Neural cell (in vitro differentiated cells): ENCODE results near the gene AGRN. TPM values are rescaled to one million over a fixed set of nuclear protein-coding genes. Genes with fewer than 3 reads are reported as not detected.
A peak's percentile ranks its signal among the peaks of the same experiment; 100 is the strongest.

Experiments
- H2AFZ ChIP-seq: fragments of 200-600, 300-800 bp; sonication (generic), shearing (Covaris generic); 2 replicates; pipeline ENCODE4 v1.6.0; 2014; ENCODE audit warnings: low read depth, mild to moderate bottlenecking, antibody characterized with exemption, low read length, moderate library complexity
- H3F3A ChIP-seq: fragments of 200-600 bp; shearing (Covaris generic); 2 replicates; pipeline ENCODE4 v1.6.1; 2016; ENCODE audit warnings: mild to moderate bottlenecking, moderate library complexity, mixed read lengths, antibody characterized with exemption, low read length; ENCODE audit not compliant: insufficient read depth, poor library complexity, severe bottlenecking
- H3K27ac ChIP-seq: fragments of 200-600, 300-800 bp; sonication (generic), shearing (Covaris generic); 2 replicates; pipeline ENCODE4 v1.5.1; 2014; ENCODE audit warnings: mild to moderate bottlenecking, low read length, moderate library complexity
- H3K27me3 ChIP-seq: fragments of 300-800, 200-600 bp; sonication (generic), shearing (Covaris generic); 2 replicates; pipeline ENCODE4 v1.6.0; 2014; ENCODE audit warnings: mild to moderate bottlenecking, low read depth, low read length, moderate library complexity; ENCODE audit not compliant: insufficient read depth
- H3K36me3 ChIP-seq: fragments of 300-800, 200-600 bp; sonication (generic), shearing (Covaris generic); 2 replicates; pipeline ENCODE4 v1.5.1; 2014; ENCODE audit warnings: mild to moderate bottlenecking, antibody characterized with exemption, low read length, moderate library complexity; ENCODE audit not compliant: insufficient read depth
- H3K4me2 ChIP-seq: fragments of 300-800, 200-600 bp; sonication (generic), shearing (Covaris generic); 2 replicates; pipeline ENCODE4 v1.6.0; 2014; ENCODE audit warnings: mild to moderate bottlenecking, low read length
- H3K4me3 ChIP-seq: fragments of 300-800, 200-600 bp; sonication (generic), shearing (Covaris generic); 2 replicates; pipeline ENCODE4 v1.5.1; 2014; ENCODE audit warnings: mild to moderate bottlenecking, low read length, moderate library complexity
- H3K79me2 ChIP-seq: fragments of 200-600 bp; shearing (Covaris generic); replicated peaks from 2 replicates; pipeline ENCODE4 v1.6.0; 2014; ENCODE audit warnings: mild to moderate bottlenecking, low read length, moderate library complexity; ENCODE audit not compliant: insufficient read depth
- H3K9ac ChIP-seq: fragments of 300-800, 200-600 bp; sonication (generic), shearing (Covaris generic); 2 replicates; pipeline ENCODE4 v1.6.1; 2016; ENCODE audit warnings: mild to moderate bottlenecking, low read length, mixed read lengths
- H3K9me2 ChIP-seq: fragments of 200-600 bp; shearing (Covaris generic); 2 replicates; pipeline ENCODE4 v1.6.1; 2016; ENCODE audit warnings: mild to moderate bottlenecking, low read length, mixed read lengths; ENCODE audit not compliant: insufficient read depth
- H3K9me3 ChIP-seq: fragments of 200-600, 300-800 bp; sonication (generic), shearing (Covaris generic); 2 replicates; pipeline ENCODE4 v1.6.1; 2016; ENCODE audit warnings: mild to moderate bottlenecking, mixed run types, low read length, moderate library complexity, mixed read lengths
- H4K20me1 ChIP-seq: fragments of 200-600 bp; shearing (Covaris generic); 2 replicates; pipeline ENCODE4 v1.6.1; 2016; ENCODE audit warnings: mild to moderate bottlenecking, mixed run types; ENCODE audit not compliant: insufficient read depth
- CTCF ChIP-seq: fragments of 450-650 bp; IDR thresholded peaks from 2 replicates; pipeline ENCODE4 v1.5.1; 2014; ENCODE audit warnings: antibody characterized with exemption, mild to moderate bottlenecking, moderate library complexity; ENCODE audit not compliant: poor library complexity, severe bottlenecking
- EP300 ChIP-seq: fragments of 450-650 bp; conservative IDR thresholded peaks from 2 replicates; pipeline ENCODE4 v1.6.1; 2014; ENCODE audit warnings: antibody characterized with exemption, mild to moderate bottlenecking, moderate library complexity; ENCODE audit not compliant: poor library complexity, severe bottlenecking
- EZH2 ChIP-seq: fragments of 200-600, 300-800 bp; shearing (Covaris generic), sonication (generic); IDR thresholded peaks from 2 replicates; pipeline ENCODE4 v1.6.1; 2014; ENCODE audit warnings: antibody characterized with exemption, low read length, borderline replicate concordance, mild to moderate bottlenecking; ENCODE audit not compliant: insufficient read depth, poor library complexity, severe bottlenecking
- MXI1 ChIP-seq: fragments of 450-650 bp; conservative IDR thresholded peaks from 2 replicates; pipeline ENCODE4 v1.6.1; 2014; ENCODE audit warnings: antibody characterized with exemption, mild to moderate bottlenecking; ENCODE audit not compliant: poor library complexity, severe bottlenecking
- POLR2AphosphoS5 ChIP-seq: IDR thresholded peaks from 2 replicates; pipeline ENCODE4 v1.6.1; 2012
- RAD21 ChIP-seq: fragments of 450-650 bp; conservative IDR thresholded peaks from 2 replicates; pipeline ENCODE4 v1.6.1; 2014; ENCODE audit warnings: antibody characterized with exemption, mild to moderate bottlenecking, moderate library complexity
- SMC3 ChIP-seq: fragments of 450-650 bp; conservative IDR thresholded peaks from 2 replicates; pipeline ENCODE4 v1.6.1; 2014; ENCODE audit warnings: antibody characterized with exemption, mild to moderate bottlenecking, moderate library complexity; ENCODE audit not compliant: poor library complexity
- TAF1 ChIP-seq: IDR thresholded peaks from 2 replicates; pipeline ENCODE4 v1.6.1; 2012; ENCODE audit warnings: low read depth
- polyA minus RNA-seq: library from RNA; depleted of rRNA, polyadenylated mRNA; stranded (reverse); fragments of >200 nt; gene quantifications from 2 replicates; pipeline ENCODE4 v1.2.3, GENCODE V29; 2014
- polyA plus RNA-seq: library from polyadenylated mRNA; depleted of rRNA; stranded (reverse); fragments of >200 nt; gene quantifications from 2 replicates; pipeline ENCODE4 v1.2.3, GENCODE V29; 2014
- TF ChIP-seq, protein P1 (sequence below): IDR thresholded peaks from 2 replicates; pipeline ENCODE4 v1.6.1; 2012; ENCODE audit warnings: borderline replicate concordance

Gene AGRN
- polyA plus RNA-seq, result 104 and 106 TPM in 2 replicates
- 131 and 169 TPM in 2 replicates for polyA minus RNA-seq

- Histone ChIP-seq H3K79me2 (peaks cover 4% of the 10 kb centered on the region), H3K9ac (peak within 1 kb of the TSS; percentile 63), H3K27ac (no peak within 1 kb of the TSS), H3K4me3 (peak within 1 kb of the TSS; percentile 64), H3K36me3 (no peaks in the 10 kb centered on the region), H3K9me3 (no peaks in the 10 kb centered on the region), H3F3A (no peaks in the 10 kb centered on the region), H3K27me3 (no peaks in the 10 kb centered on the region), H3K4me2 (no peak within 1 kb of the TSS), H2AFZ (no peak within 1 kb of the TSS), H4K20me1 (no peaks in the 10 kb centered on the region), H3K9me2 (no peaks in the 10 kb centered on the region)
- no peak for TF ChIP-seq CTCF
- TF ChIP-seq RAD21, result no peak
- no peak for TF ChIP-seq POLR2AphosphoS5
- no peak for TF ChIP-seq EP300
- TF ChIP-seq EZH2, result no peak
- no peak for TF ChIP-seq TAF1
- peak; percentile 75 for TF ChIP-seq MXI1
- no peak for TF ChIP-seq SMC3
Measured at GRCh38 chr1:1020000-1020404, at the start of gene AGRN. AGRN (plus strand) TSS chr1:1020120; CDS start chr1:1020173, 53 bp downstream.

DNA sequence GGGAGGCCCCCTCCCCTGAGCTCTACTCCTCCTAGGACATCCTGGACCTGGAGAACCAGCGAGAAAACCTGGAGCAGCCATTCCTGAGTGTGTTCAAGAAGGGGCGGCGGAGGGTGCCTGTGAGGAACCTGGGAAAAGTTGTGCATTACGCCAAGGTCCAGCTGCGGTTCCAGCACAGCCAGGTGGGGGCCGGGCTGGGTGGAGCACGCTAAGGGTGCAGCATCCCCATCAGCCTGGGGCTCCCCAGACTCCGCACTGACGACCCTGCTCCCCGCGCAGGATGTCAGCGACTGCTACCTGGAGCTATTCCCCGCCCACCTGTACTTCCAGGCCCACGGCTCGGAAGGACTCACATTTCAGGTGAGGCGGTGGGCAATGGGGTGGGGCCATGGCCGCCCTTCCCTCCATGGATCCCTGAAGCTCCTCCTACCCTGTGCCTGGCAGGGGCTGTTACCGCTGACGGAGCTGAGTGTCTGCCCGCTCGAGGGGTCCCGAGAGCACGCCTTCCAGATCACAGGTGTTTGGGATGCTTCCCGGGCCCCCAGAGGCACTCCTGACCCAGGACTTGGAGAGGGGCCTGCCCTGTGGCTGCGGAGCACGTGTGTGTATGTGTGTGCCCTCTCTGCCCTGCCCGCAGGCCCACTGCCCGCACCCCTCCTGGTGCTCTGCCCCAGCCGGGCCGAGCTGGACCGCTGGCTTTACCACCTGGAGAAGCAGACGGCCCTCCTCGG lies 49.5 kb upstream of the AGRN start:
- TF ChIP-seq EZH2, result no peak
- TF ChIP-seq POLR2AphosphoS5, result no peak
- TF ChIP-seq TAF1, result no peak
- no peak for TF ChIP-seq CTCF
- TF ChIP-seq SMC3, result no peak
- no peak for TF ChIP-seq RAD21
- TF ChIP-seq, protein P1, sequence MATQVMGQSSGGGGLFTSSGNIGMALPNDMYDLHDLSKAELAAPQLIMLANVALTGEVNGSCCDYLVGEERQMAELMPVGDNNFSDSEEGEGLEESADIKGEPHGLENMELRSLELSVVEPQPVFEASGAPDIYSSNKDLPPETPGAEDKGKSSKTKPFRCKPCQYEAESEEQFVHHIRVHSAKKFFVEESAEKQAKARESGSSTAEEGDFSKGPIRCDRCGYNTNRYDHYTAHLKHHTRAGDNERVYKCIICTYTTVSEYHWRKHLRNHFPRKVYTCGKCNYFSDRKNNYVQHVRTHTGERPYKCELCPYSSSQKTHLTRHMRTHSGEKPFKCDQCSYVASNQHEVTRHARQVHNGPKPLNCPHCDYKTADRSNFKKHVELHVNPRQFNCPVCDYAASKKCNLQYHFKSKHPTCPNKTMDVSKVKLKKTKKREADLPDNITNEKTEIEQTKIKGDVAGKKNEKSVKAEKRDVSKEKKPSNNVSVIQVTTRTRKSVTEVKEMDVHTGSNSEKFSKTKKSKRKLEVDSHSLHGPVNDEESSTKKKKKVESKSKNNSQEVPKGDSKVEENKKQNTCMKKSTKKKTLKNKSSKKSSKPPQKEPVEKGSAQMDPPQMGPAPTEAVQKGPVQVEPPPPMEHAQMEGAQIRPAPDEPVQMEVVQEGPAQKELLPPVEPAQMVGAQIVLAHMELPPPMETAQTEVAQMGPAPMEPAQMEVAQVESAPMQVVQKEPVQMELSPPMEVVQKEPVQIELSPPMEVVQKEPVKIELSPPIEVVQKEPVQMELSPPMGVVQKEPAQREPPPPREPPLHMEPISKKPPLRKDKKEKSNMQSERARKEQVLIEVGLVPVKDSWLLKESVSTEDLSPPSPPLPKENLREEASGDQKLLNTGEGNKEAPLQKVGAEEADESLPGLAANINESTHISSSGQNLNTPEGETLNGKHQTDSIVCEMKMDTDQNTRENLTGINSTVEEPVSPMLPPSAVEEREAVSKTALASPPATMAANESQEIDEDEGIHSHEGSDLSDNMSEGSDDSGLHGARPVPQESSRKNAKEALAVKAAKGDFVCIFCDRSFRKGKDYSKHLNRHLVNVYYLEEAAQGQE, result no peak
- no peak for TF ChIP-seq MXI1
- TF ChIP-seq EP300, result no peak
- H3K9me3 ChIP-seq, result no peaks in the 10 kb centered on the region
- H3K9ac ChIP-seq, result no peak overlapping the region
- no peak overlapping the region for H3K4me2 ChIP-seq
- H3K27me3 ChIP-seq, result peaks cover 64% of the 10 kb centered on the region
- no peaks in the 10 kb centered on the region for H4K20me1 ChIP-seq
- H2AFZ ChIP-seq, result no peak overlapping the region
- no peaks in the 10 kb centered on the region for H3K79me2 ChIP-seq
- H3K4me3 ChIP-seq, result no peak overlapping the region
- H3K9me2 ChIP-seq, result no peaks in the 10 kb centered on the region
- H3K27ac ChIP-seq, result no peak overlapping the region
- no peaks in the 10 kb centered on the region for H3F3A ChIP-seq
- no peaks in the 10 kb centered on the region for H3K36me3 ChIP-seq
